ENCODE data around the gene ZNF454. TPM values are rescaled to one million over a fixed set of nuclear protein-coding genes. Genes with fewer than 3 reads are reported as not detected.

The ZNF454 gene
- 1.2 and 1.6 TPM in 2 replicates for total RNA-seq
- long read RNA-seq, partial matches to known transcripts: 0 of 2 reads
- long read RNA-seq, other reads (novel, unspliced or antisense): 1 of 2 reads

DNA sequence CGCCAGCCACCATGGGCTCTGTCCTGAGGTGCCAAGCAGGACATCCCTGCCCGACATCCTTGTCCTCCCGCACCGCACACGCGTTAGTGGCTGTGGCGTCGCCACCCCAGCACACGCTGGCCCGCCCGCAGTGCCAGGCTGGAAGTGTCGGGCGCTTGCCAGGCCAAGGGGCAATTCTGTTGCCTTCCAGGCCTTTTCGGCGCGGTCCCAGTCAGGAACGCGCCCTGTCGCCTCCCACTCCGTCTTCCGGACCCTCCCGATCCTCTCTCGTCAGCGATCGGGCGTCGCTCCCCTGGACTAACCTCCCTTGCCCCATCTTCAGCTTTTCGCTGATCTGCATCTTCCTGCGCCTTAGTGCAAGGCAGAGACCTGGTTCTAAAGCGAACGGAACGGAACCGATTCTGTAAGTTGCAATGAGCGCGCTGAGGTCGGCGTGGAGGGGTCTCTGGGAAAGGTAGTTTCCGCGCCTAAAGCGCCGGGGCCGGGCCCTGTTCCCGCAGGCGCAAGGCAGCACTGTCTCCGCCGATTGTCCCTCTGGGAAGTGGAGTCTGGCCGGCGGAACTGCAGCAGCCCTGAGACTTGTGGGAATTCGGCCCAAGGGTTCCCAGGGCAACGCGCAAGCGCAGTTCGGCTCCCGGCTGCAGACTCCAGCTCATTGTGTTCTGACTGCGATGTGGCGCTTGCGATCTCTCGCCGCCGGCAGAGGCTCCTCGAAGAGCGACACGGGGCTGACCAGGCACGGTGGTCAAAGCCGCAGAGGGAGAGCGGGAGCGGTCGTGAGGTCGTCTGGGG lies at the start of gene ZNF454:
TSS of gene ZNF454 (plus strand) at position 630 of the 792 bp plus-strand sequence. CDS start 1,594 bp downstream, outside the sequence.
- no peaks in the 10 kb centered on the region for H3K27me3 Mint-ChIP-seq (ENCODE audit: unreplicated experiment)
- DNase-seq (ENCODE audit: extremely low spot score, unreplicated experiment): peak; percentile 90
- peak within 1 kb of the TSS; percentile 86 for H3K27ac Mint-ChIP-seq (ENCODE audit: unreplicated experiment)
- H3K9me3 Mint-ChIP-seq (ENCODE audit: unreplicated experiment): peaks cover 59% of the 10 kb centered on the region
- H3K4me3 Mint-ChIP-seq (ENCODE audit: unreplicated experiment): peak within 1 kb of the TSS; percentile 91
- H3K4me1 Mint-ChIP-seq (ENCODE audit: unreplicated experiment): peaks cover 6% of the 10 kb centered on the region
- H3K36me3 Mint-ChIP-seq (ENCODE audit: unreplicated experiment): peaks cover 19% of the 10 kb centered on the region
- TF ChIP-seq CTCF (IDR thresholded peaks at IDR 0.05): no peak

- H3K4me1 Mint-ChIP-seq (ENCODE audit: unreplicated experiment): peaks cover 9% of the 10 kb centered on the region
Measured at GRCh38 chr5:178895615-178896571, 45.1 kb upstream of the ZNF454 start, which contains the start of gene ZFP2. TSS of gene ZFP2 (plus strand) at chr5:178895913. CDS start at chr5:178931314, 35,401 bp downstream.

DNA sequence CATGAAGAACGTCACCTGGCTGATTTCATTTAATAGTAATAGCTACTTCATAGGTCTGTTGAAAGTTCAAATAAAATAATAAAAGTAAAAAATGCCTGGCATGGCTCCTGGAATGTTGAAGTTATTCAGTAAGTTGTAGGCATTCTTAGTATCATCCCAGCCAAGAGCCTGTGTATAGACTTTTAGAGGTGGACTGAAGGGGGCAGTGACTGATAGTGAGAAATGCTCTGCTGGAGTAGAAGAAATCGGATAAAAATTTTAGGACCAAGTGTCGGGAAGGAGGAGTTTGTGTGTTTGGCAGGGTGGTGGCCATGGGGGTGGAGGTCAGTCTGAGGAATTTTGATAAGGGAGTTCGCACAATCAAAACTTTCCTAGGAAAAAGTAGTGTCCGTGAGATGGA lies 41.7 kb upstream of the ZNF454 start:
- peaks cover 33% of the 10 kb centered on the region for H3K9me3 Mint-ChIP-seq (ENCODE audit: unreplicated experiment)
- H3K4me1 Mint-ChIP-seq (ENCODE audit: unreplicated experiment): peaks cover 9% of the 10 kb centered on the region
- peaks cover 27% of the 10 kb centered on the region for H3K36me3 Mint-ChIP-seq (ENCODE audit: unreplicated experiment)
- H3K27ac Mint-ChIP-seq (ENCODE audit: unreplicated experiment): no peak overlapping the region
- no peak for DNase-seq (ENCODE audit: extremely low spot score, unreplicated experiment)
- TF ChIP-seq CTCF (IDR thresholded peaks at IDR 0.05): no peak
- H3K27me3 Mint-ChIP-seq (ENCODE audit: unreplicated experiment): no peaks in the 10 kb centered on the region
- no peak overlapping the region for H3K4me3 Mint-ChIP-seq (ENCODE audit: unreplicated experiment)

More at GRCh38 chr5:178895615-178896571, 45.1 kb upstream of the ZNF454 start, which contains the start of gene ZFP2:
- peak within 1 kb of the TSS; percentile 84 for H3K4me3 Mint-ChIP-seq (ENCODE audit: unreplicated experiment)
- peaks cover 14% of the 10 kb centered on the region for H3K36me3 Mint-ChIP-seq (ENCODE audit: unreplicated experiment)
- no peak for TF ChIP-seq CTCF (IDR thresholded peaks at IDR 0.05)
- H3K9me3 Mint-ChIP-seq (ENCODE audit: unreplicated experiment): peaks cover 27% of the 10 kb centered on the region
- peak; percentile 87 for DNase-seq (ENCODE audit: extremely low spot score, unreplicated experiment)
- peak within 1 kb of the TSS; percentile 50 for H3K27ac Mint-ChIP-seq (ENCODE audit: unreplicated experiment)
- H3K27me3 Mint-ChIP-seq (ENCODE audit: unreplicated experiment): no peaks in the 10 kb centered on the region

DNA sequence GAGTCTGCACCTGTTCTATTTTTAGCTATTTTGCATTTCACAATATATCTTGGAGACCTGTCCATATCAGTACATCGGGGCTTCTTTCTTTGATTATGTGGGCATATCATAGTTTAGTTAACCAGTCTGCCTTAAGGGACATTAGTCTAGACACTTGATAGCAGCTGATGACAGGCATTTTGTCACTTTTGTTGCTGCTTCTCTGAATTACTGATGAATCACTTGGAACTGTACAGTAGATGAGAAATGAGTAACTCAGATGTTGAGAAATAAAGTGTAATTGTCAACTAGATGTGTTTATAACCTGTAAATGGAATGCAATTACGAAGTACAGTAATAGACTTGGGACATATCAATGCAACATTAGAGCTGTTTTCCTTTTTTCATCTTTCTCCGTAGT lies 38.1 kb upstream of the ZNF454 start:
- Mint-ChIP-seq H3K27ac (ENCODE audit: unreplicated experiment) (no peak overlapping the region), H3K27me3 (ENCODE audit: unreplicated experiment) (no peaks in the 10 kb centered on the region), H3K9me3 (ENCODE audit: unreplicated experiment) (peaks cover 34% of the 10 kb centered on the region), H3K36me3 (ENCODE audit: unreplicated experiment) (peaks cover 30% of the 10 kb centered on the region), H3K4me3 (ENCODE audit: unreplicated experiment) (no peak overlapping the region), H3K4me1 (ENCODE audit: unreplicated experiment) (no peaks in the 10 kb centered on the region)
- no peak for DNase-seq (ENCODE audit: extremely low spot score, unreplicated experiment)
- no peak for TF ChIP-seq CTCF (IDR thresholded peaks at IDR 0.05)

Data from osteocyte (in vitro differentiated cells).